HG03064 (cell line): ENCODE results near the gene HEYL.

Experiments
- ATAC-seq: cut with Tn5 transposase; IDR thresholded peaks from one replicate; pipeline ENCODE4 v1.9.1; 2021; ENCODE audit warnings: low read depth; ENCODE audit not compliant: unreplicated experiment

HEYL gene

GRCh38 chr1:39642796-39643195 is 3.4 kb upstream of the HEYL start:
- ATAC-seq = no peak

GRCh38 chr1:39640861-39641260 is 1.4 kb upstream of the HEYL start:
- no peak for ATAC-seq

DNA sequence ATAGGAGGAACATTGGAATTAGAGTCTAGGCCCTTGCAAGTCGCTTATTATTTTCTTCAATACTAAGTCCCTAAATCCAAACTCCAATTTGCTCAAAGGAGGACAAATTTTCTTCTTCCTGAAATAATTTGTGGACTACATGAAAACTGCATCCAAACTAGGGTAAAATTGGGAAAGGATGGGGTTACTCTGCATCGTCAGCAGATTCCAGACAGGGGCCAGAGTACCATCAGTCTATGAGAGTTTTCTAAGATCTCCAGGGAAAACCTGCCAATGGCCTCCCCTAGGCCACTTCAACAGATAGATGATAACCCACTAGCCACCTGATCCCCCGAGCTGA is 508 bp downstream of the HEYL start:
- no peak for ATAC-seq

GRCh38 chr1:39637361-39637760 is 2.1 kb downstream of the HEYL start:
- no peak for ATAC-seq

- no peak for ATAC-seq
Observed at GRCh38 chr1:39635871-39636210, 3.6 kb downstream of the HEYL start.

GRCh38 chr1:39635205-39635870 is 4.1 kb downstream of the HEYL start:
- no peak for ATAC-seq

- no peak for ATAC-seq
Observed at GRCh38 chr1:39633422-39633821, 6.0 kb downstream of the HEYL start.

DNA sequence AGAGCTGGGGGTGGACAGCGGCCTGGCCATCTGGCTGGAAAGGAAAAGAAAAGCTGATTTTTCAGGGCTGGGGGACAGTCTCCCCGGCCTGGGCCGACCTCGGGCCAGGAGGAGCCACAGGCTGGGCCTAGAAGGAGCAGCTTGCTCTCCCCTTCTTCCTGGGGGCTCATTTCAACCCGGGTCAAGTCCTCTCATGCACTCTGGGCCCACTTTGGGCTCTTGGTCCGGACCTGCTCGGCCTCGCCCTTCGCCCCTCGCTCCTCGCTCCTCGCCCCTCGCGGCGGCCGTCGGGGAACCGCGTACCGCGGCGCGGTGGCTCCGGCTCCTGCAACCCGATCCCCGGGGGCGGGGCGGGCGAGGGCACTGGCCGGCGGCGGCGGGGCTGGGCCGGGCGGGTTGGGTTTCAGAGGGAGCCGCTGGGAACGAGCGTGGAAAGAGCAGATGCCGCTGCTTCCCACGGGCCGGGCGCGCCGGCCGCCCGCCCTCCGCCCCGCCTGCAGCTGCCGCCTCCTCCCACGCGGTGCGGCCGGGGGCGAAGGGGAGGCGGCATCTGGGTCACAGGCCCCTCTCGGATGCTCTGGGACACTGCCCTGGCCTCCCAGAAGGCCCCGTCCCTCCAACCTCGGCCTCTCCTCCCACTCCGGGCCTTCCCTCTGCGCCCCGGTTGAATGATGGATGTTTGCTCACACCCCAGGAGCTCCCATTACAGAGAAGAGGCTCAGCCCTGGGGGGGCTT is 6.6 kb downstream of the HEYL start:
- ATAC-seq = no peak

- ATAC-seq = no peak
Observed at GRCh38 chr1:39632323-39632681, 7.1 kb downstream of the HEYL start.

DNA sequence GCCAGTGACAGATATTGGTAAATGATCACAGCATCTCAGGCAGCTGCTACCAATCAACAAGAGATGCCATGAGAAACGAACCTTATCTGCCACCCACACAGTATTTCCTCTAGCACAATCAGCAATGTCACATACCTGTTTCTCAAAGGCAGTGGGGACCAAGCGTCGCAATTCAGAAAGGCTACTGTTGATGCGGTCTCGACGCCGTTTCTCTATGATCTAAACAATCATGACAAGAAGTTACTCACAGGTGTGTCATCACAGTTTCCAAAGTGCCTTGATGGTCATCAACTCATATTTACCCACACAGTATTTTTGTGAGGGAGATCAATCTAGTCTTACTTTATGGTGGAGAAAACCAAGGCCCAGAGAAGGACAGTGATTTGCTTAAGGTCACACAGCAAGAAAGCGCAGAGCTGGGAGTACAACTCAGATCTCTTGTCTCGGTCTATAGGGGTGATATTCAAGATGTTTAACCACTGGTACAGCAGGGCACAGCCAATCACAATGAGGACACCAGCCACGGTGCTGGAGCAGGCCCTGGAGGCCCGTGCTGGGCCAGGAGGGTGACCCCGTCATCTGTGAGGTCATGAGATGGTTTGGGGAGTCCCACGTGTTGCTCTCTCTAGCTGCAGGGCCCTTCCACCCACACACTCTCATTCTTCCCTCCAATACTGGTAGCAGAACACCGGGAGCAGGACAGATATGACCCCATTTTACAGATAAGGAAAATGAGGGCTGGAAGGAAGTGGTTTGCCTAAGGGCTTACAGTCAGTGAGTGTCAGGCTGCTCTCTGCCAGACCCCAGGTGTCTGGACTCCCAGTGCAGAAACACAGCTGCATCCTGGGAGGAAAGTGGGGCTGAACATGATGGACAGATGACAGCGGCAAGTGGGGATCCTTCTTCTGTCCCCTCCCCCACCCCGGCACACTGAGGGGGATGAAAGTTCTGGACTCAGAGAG is 7.8 kb downstream of the HEYL start:
- ATAC-seq = no peak

- ATAC-seq = no peak
Observed at GRCh38 chr1:39628807-39629350, 10.6 kb downstream of the HEYL start.

DNA sequence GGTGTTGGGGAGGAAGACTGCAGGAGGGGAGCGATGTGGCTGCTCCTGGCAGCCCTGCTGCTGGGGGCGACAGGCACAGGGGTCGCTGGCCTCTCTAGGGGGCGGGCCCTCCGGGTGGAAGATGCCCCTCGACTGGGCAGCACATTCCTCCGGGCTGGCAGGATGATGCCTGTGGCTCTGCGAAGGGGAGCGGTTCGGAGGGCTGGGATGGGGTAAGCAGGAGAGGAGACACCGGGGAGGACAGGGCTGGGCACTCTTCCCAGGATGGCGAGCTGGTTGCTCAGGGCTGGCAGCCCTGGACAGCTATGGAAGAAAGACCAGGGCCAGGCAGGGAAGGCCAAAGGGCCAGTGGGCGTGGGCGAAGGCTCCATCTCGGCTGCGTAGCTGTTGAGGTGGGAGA is 12.8 kb downstream of the HEYL start:
- no peak for ATAC-seq

- ATAC-seq = no peak
Observed at GRCh38 chr1:39625462-39626273, 13.8 kb downstream of the HEYL start.

DNA sequence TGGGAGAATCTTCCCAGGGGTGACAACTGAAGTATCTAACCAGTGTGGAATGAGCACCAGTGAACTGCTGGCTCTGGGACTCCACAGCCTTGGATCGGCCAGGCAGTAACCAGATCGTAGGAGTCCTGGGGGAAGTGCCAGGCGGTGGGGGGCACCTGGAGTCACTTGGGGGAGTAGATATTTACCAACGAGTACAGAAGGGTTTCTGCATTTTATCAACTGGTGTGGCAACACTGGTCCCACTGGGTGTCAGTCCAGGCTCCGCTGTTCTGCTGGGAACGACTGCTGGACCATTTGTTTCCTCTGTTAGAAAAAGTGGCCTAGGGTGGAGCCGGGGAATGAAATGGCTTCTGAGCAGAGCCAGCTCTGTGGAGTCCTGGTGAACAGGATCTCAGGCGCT is 14.4 kb downstream of the HEYL start:
- ATAC-seq = no peak

DNA sequence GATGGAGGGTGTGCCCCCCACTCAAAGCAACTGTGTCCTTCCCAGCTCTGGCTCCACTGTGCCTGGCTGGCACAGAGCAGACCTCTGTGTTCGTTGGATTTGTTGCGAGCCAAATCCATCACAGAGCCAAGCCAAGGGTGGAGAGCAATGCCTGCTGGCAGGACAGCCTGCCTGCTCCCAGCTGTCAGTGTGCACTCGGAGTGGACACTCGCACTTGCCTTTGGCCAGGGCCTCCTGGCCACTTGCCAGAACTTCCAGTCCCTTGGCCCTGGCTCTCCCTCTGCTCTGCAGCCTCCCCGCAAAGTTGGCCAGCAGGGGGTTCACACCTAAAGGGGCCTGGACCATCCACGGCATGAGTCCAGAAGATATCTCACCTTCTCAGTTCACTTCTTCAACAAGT is 16.4 kb downstream of the HEYL start:
- ATAC-seq = no peak

- no peak for ATAC-seq
Observed at GRCh38 chr1:39622427-39622826, 17.0 kb downstream of the HEYL start.

GRCh38 chr1:39620659-39621165 is 18.7 kb downstream of the HEYL start:
- ATAC-seq = no peak

DNA sequence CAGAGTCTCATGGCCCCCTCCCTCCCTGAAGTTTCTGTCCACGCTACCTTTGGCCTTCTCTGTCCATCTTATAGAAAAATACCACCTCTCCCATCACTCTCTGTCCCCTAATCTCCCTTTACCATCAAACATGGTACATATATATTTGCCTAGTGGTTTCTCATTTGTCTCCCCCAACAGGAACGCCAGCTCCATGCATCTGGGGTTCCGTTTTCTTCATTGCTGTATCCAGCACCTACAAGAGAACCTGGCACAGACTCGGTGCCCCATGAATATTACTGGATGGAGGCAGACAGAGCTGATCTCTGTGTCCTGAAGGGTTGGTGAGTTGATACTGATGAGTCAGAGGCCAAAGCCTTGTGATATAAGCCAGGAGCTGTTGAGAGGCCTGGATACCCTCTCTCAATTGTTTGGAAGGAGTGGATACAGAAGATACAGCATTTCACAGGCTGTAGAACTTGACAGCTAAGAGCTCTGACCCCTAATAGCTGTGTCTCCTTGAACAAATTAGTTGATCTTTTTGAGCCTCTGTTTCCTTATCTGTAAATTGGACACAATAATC is 21.9 kb downstream of the HEYL start:
- ATAC-seq = no peak

- ATAC-seq = no peak
Observed at GRCh38 chr1:39615086-39615673, 24.3 kb downstream of the HEYL start.

DNA sequence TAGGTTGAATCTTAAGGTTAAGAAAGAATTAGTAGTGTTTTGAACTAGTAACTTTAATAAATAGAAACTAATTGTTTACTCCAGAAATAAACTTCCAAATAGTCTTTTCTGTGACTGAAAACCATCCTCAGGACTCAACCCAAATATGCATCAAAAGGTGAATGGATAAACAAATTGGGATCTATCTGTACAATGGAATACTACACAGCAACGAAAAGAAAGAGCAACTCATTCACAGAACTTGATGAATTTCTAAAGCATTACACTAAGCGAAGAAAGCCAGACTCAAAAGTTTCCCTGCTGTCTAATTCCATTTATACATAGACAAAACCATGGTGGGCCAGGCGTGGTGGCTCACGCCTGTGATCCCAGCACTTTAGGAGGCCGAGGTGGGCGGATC is 25.0 kb downstream of the HEYL start:
- no peak for ATAC-seq
